ENCODE data around the gene KIF2C. TPM values are rescaled to one million over a fixed set of nuclear protein-coding genes. Genes with fewer than 3 reads are reported as not detected.

The KIF2C gene
- total RNA-seq, 2 experiments from 2014 or later: 140 to 159 TPM

DNA sequence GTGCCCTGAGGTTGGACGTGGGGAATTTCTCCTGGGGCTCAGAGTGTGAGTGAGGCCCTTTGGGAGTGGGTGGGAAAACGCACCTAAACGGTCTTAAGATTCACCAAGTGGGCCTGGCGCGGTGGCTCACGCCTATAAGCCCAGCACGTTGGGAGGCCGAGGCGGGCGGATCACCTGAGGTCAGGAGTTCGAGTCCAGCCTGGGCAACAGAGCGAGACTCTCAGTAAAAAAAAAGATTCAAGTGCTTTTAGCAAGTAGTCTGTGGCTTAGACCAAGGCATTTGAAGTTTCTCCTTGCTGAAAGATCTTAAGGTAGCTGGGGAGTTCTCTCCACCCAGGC is 37.1 kb downstream of the KIF2C start:
- no peak for DNase-seq (ENCODE audit: low spot score)
- ChIA-PET POLR2A (interaction anchor here (1.0 to 4.4 kb wide), 6 partner anchors 7 to 64 kb away, joined by 5 to 33 read pairs (median 16); partner anchors contain the start of gene RNU5D-1), CTCF (ENCODE audit: unreplicated experiment) (interaction anchor here (0.6 to 1.0 kb wide), 2 partner anchors 8 to 48 kb away, joined by 3 to 4 read pairs; no protein-coding TSS in a partner anchor)
- H4K20me1 ChIP-seq (ENCODE audit: insufficient read depth, low read length): peaks cover 10% of the 10 kb centered on the region
- H3K4me1 ChIP-seq (ENCODE audit: insufficient read depth, low read length, poor library complexity, severe bottlenecking): peaks cover 32% of the 10 kb centered on the region
- peak overlapping the region; percentile 99 for H3K4me3 ChIP-seq (ENCODE audit: low read depth, low read length, poor library complexity, severe bottlenecking)
- peak overlapping the region; percentile 68 for H3K27ac ChIP-seq (ENCODE audit: low read depth, low read length, poor library complexity, severe bottlenecking)
- no peaks in the 10 kb centered on the region for H3K9me2 ChIP-seq (ENCODE audit: insufficient read depth, low read length)
- no peak overlapping the region for H2AFZ ChIP-seq (ENCODE audit: low read length)
- intact Hi-C loops (cut with micrococcal nuclease; ENCODE audit: unreplicated experiment): no loop called here
- BruUV-seq (replicated peaks): no TSS peak
- TF ChIP-seq, protein P1, sequence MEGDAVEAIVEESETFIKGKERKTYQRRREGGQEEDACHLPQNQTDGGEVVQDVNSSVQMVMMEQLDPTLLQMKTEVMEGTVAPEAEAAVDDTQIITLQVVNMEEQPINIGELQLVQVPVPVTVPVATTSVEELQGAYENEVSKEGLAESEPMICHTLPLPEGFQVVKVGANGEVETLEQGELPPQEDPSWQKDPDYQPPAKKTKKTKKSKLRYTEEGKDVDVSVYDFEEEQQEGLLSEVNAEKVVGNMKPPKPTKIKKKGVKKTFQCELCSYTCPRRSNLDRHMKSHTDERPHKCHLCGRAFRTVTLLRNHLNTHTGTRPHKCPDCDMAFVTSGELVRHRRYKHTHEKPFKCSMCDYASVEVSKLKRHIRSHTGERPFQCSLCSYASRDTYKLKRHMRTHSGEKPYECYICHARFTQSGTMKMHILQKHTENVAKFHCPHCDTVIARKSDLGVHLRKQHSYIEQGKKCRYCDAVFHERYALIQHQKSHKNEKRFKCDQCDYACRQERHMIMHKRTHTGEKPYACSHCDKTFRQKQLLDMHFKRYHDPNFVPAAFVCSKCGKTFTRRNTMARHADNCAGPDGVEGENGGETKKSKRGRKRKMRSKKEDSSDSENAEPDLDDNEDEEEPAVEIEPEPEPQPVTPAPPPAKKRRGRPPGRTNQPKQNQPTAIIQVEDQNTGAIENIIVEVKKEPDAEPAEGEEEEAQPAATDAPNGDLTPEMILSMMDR (conservative IDR thresholded peaks at IDR 0.05; ENCODE audit: low read length): no peak
- no peak for TF ChIP-seq EZH2phosphoT487 (IDR thresholded peaks at IDR 0.05; ENCODE audit: borderline replicate concordance, low read depth, low read length)
- peaks cover 54% of the 10 kb centered on the region for H3K79me2 ChIP-seq (ENCODE audit: insufficient read depth, low read depth, low read length)
- H3K4me2 ChIP-seq (ENCODE audit: low read length): peak overlapping the region; percentile 93
- H3K36me3 ChIP-seq (ENCODE audit: insufficient read depth, low read length): peaks cover 62% of the 10 kb centered on the region
- no peaks in the 10 kb centered on the region for H3K9me3 ChIP-seq (ENCODE audit: low read length)

DNA sequence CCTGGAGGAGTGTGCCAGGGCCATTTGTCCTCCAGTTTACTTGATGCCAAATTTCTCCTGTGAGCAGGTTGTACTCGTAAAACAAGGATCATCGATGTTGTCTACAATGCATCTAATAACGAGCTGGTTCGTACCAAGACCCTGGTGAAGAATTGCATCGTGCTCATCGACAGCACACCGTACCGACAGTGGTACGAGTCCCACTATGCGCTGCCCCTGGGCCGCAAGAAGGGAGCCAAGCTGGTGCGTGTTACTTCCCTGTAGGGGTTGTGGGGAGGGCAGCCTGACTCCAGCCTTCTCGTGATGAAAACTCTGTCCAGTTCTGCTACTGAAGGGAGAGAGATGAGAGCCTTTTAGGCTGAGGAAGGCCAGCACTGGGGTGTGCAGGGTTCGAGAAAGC is 37.9 kb downstream of the KIF2C start:
- H3K4me3 ChIP-seq (ENCODE audit: low read depth, low read length, poor library complexity, severe bottlenecking): peak overlapping the region; percentile 99
- H3K79me2 ChIP-seq (ENCODE audit: insufficient read depth, low read depth, low read length): peaks cover 54% of the 10 kb centered on the region
- H3K4me1 ChIP-seq (ENCODE audit: insufficient read depth, low read length, poor library complexity, severe bottlenecking): peaks cover 32% of the 10 kb centered on the region
- H3K4me2 ChIP-seq (ENCODE audit: low read length): peak overlapping the region; percentile 93
- POLR2A ChIA-PET: interaction anchor here (0.7 to 4.4 kb wide), 4 partner anchors 29 to 65 kb away, joined by 3 to 22 read pairs (median 10); no protein-coding TSS in a partner anchor
- peaks cover 69% of the 10 kb centered on the region for H3K36me3 ChIP-seq (ENCODE audit: insufficient read depth, low read length)
- H4K20me1 ChIP-seq (ENCODE audit: insufficient read depth, low read length): peaks cover 10% of the 10 kb centered on the region
- H3K9me2 ChIP-seq (ENCODE audit: insufficient read depth, low read length): no peaks in the 10 kb centered on the region
- no peaks in the 10 kb centered on the region for H3K9me3 ChIP-seq (ENCODE audit: low read length)
- CTCF ChIA-PET (ENCODE audit: unreplicated experiment): no interaction called here
- H2AFZ ChIP-seq (ENCODE audit: low read length): no peak overlapping the region
- no TSS peak for BruUV-seq (replicated peaks)
- H3K27ac ChIP-seq (ENCODE audit: low read depth, low read length, poor library complexity, severe bottlenecking): peak overlapping the region; percentile 68
- no peak for DNase-seq (ENCODE audit: low spot score)
- TF ChIP-seq EZH2phosphoT487 (IDR thresholded peaks at IDR 0.05; ENCODE audit: borderline replicate concordance, low read depth, low read length): no peak
- TF ChIP-seq, protein P1 (conservative IDR thresholded peaks at IDR 0.05; ENCODE audit: low read length): no peak
- intact Hi-C loops (cut with micrococcal nuclease; ENCODE audit: unreplicated experiment): no loop called here

DNA sequence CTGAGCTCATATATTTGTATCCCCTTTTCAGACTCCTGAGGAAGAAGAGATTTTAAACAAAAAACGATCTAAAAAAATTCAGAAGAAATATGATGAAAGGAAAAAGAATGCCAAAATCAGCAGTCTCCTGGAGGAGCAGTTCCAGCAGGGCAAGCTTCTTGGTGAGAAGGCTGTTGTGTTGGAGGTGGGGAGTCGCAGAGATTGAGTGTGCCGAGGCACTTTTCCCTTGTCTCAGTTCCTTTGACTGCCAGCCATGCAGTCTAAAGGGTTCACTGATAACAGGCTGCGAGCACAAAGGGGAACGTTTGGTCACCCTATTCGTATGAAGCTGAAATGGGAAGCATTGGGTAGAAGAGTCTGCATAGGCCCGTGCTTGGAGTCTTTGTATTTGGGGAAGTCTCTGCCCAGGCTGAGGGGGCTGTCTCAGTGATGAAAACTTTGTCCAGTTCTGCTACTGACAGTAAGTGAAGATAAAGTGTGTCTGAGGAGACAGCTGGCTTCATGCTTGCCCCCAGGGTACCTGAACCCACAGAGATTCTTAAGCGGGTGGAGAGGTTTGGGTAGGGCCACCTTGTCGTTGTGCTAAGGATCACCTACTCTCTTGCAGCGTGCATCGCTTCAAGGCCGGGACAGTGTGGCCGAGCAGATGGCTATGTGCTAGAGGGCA is 38.5 kb downstream of the KIF2C start:
- peaks cover 71% of the 10 kb centered on the region for H3K36me3 ChIP-seq (ENCODE audit: insufficient read depth, low read length)
- no peak for DNase-seq (ENCODE audit: low spot score)
- peaks cover 34% of the 10 kb centered on the region for H3K4me1 ChIP-seq (ENCODE audit: insufficient read depth, low read length, poor library complexity, severe bottlenecking)
- TF ChIP-seq, protein P1 (conservative IDR thresholded peaks at IDR 0.05; ENCODE audit: low read length): no peak
- no peak for TF ChIP-seq EZH2phosphoT487 (IDR thresholded peaks at IDR 0.05; ENCODE audit: borderline replicate concordance, low read depth, low read length)
- H3K9me2 ChIP-seq (ENCODE audit: insufficient read depth, low read length): no peaks in the 10 kb centered on the region
- H4K20me1 ChIP-seq (ENCODE audit: insufficient read depth, low read length): peaks cover 10% of the 10 kb centered on the region
- H3K4me2 ChIP-seq (ENCODE audit: low read length): peak overlapping the region; percentile 93
- no peak overlapping the region for H2AFZ ChIP-seq (ENCODE audit: low read length)
- H3K4me3 ChIP-seq (ENCODE audit: low read depth, low read length, poor library complexity, severe bottlenecking): peak overlapping the region; percentile 99
- intact Hi-C loops (cut with micrococcal nuclease; ENCODE audit: unreplicated experiment): no loop called here
- H3K27ac ChIP-seq (ENCODE audit: low read depth, low read length, poor library complexity, severe bottlenecking): peak overlapping the region; percentile 68
- peaks cover 54% of the 10 kb centered on the region for H3K79me2 ChIP-seq (ENCODE audit: insufficient read depth, low read depth, low read length)
- POLR2A ChIA-PET: interaction anchor here (0.7 to 4.4 kb wide), 4 partner anchors 28 to 66 kb away, joined by 3 to 22 read pairs (median 10); no protein-coding TSS in a partner anchor
- no peaks in the 10 kb centered on the region for H3K9me3 ChIP-seq (ENCODE audit: low read length)
- CTCF ChIA-PET (ENCODE audit: unreplicated experiment): no interaction called here
- BruUV-seq (replicated peaks): no TSS peak

Measured in OCI-LY7 (cell line).